Amniotic stem cell (primary cell): ENCODE results near the gene FILIP1L.

Experiments used
- DNase-seq: peaks from one replicate; lab custom pipeline; 2025; lab: John Stamatoyannopoulos, UW

Gene FILIP1L

GRCh38 chr3:99921986-99922385 lies 192.3 kb downstream of the FILIP1L start:
- DNase-seq = no peak

GRCh38 chr3:99921377-99921695 lies 193.0 kb downstream of the FILIP1L start:
- no peak for DNase-seq

- no peak for DNase-seq
Measured at GRCh38 chr3:99920481-99921376, 193.6 kb downstream of the FILIP1L start.

GRCh38 chr3:99919694-99920093 lies 194.6 kb downstream of the FILIP1L start:
- DNase-seq = no peak

GRCh38 chr3:99918715-99919114 lies 195.6 kb downstream of the FILIP1L start:
- DNase-seq = no peak

- no peak for DNase-seq
Measured at GRCh38 chr3:99915906-99916432, 198.3 kb downstream of the FILIP1L start.

GRCh38 chr3:99911433-99911832 lies 202.9 kb downstream of the FILIP1L start:
- DNase-seq = no peak

GRCh38 chr3:99910752-99911290 lies 203.5 kb downstream of the FILIP1L start:
- DNase-seq = no peak

- no peak for DNase-seq
Measured at GRCh38 chr3:99909714-99910495, 204.4 kb downstream of the FILIP1L start.

- no peak for DNase-seq
Measured at GRCh38 chr3:99907959-99908544, 206.2 kb downstream of the FILIP1L start.

- DNase-seq = no peak
Measured at GRCh38 chr3:99903869-99904268, 210.4 kb downstream of the FILIP1L start.

- no peak for DNase-seq
Measured at GRCh38 chr3:99902091-99902490, 212.2 kb downstream of the FILIP1L start.

GRCh38 chr3:99901200-99901926 lies 212.9 kb downstream of the FILIP1L start:
- DNase-seq = no peak

- DNase-seq = no peak
Measured at GRCh38 chr3:99900248-99900647, 214.1 kb downstream of the FILIP1L start.

GRCh38 chr3:99899603-99900002 lies 214.7 kb downstream of the FILIP1L start:
- DNase-seq = no peak

GRCh38 chr3:99896482-99896881 lies 217.8 kb downstream of the FILIP1L start:
- DNase-seq = no peak

GRCh38 chr3:99895703-99896441 lies 218.4 kb downstream of the FILIP1L start:
- peak; percentile 39 for DNase-seq

GRCh38 chr3:99895131-99895696 lies 219.1 kb downstream of the FILIP1L start:
- DNase-seq = no peak

- DNase-seq = no peak
Measured at GRCh38 chr3:99892332-99892731, 222.0 kb downstream of the FILIP1L start.

GRCh38 chr3:99891610-99892285 lies 222.6 kb downstream of the FILIP1L start:
- no peak for DNase-seq
